AG04450 (cell line): Measurements from ENCODE around the gene MYNN. TPM values are rescaled to one million over a fixed set of nuclear protein-coding genes. Genes with fewer than 3 reads are reported as not detected.
"Not testable (repeated sequence)": the region's sequence is repeated elsewhere in the genome, so short reads cannot be mapped to it uniquely, and the experiment has no call there.

Source experiments
- CTCF ChIA-PET: fragments of 300-600, 350-600 bp; formaldehyde crosslinking; extraction: SDS; loops from one replicate; lab custom pipeline; 2022; ENCODE audit warnings: antibody characterized with exemption, inconsistent platforms; lab: Charles Lee
- POLR2A ChIA-PET: fragments of 350-600 bp; formaldehyde crosslinking; extraction: SDS; loops from one replicate; lab custom pipeline; 2021; ENCODE audit warnings: antibody characterized with exemption, inconsistent platforms; lab: Yijun Ruan, JAX
- DNase-seq: peaks from one replicate; pipeline ENCODE4 v3.0.0-alpha.2; 2011; ENCODE audit warnings: low read depth, low spot score
- H3K27ac ChIP-seq: one replicate; pipeline ENCODE4 v1.5.1; 2012; ENCODE audit warnings: low read depth, low read length, control low read depth
- H3K27me3 ChIP-seq: one replicate; pipeline ENCODE4 v1.6.0; 2012; ENCODE audit warnings: low read length; ENCODE audit not compliant: control insufficient read depth, insufficient read depth
- H3K4me3 ChIP-seq: 2 replicates; pipeline ENCODE4 v1.5.1; 2011; ENCODE audit warnings: mild to moderate bottlenecking, low read depth, low read length, control low read depth
- H3K9me3 ChIP-seq: 2 replicates; pipeline ENCODE4 v1.5.1; 2012; ENCODE audit warnings: low read length; ENCODE audit not compliant: control insufficient read depth, insufficient read depth
- polyA minus RNA-seq: library from RNA; depleted of rRNA, polyadenylated mRNA; stranded (reverse); fragments of >200 nt; gene quantifications from 2 replicates; pipeline ENCODE4 v1.2.3, GENCODE V29; 2011; rRNA and poly(A)+ RNA removed
- polyA plus RNA-seq: library from polyadenylated mRNA; depleted of rRNA; stranded (reverse); fragments of >200 nt; gene quantifications from 2 replicates; pipeline ENCODE4 v1.2.3, GENCODE V29; 2011; rRNA removed
- TF ChIP-seq, protein P1 (sequence below): IDR thresholded peaks from 2 replicates; pipeline ENCODE4 v1.5.1; 2011; ENCODE audit warnings: low read depth, low read length, control low read depth, inconsistent platforms

MYNN gene
- polyA plus RNA-seq (18.9 and 27.0 TPM in 2 replicates), polyA minus RNA-seq (13.1 and 22.5 TPM in 2 replicates)

- peaks cover 3% of the 10 kb centered on the region; the same call in 1 of the 2 replicates for H3K9me3 ChIP-seq
- H3K27ac ChIP-seq = peak within 1 kb of the TSS; percentile 98
- CTCF ChIA-PET = interaction anchor here (0.6 to 0.9 kb wide), 2 partner anchors 821 to 1986 kb away, joined by 3 read pairs; no protein-coding TSS in a partner anchor
- POLR2A ChIA-PET = interaction anchor here (0.6 to 1.8 kb wide), 4 partner anchors 9 to 63 kb away, joined by 3 to 5 read pairs (median 4); partner anchors contain the start of genes LRRC34 and LRRIQ4
- H3K4me3 ChIP-seq = peak within 1 kb of the TSS; percentile 96
- DNase-seq = peak; percentile 61
- H3K27me3 ChIP-seq = no peaks in the 10 kb centered on the region
- TF ChIP-seq, protein P1, sequence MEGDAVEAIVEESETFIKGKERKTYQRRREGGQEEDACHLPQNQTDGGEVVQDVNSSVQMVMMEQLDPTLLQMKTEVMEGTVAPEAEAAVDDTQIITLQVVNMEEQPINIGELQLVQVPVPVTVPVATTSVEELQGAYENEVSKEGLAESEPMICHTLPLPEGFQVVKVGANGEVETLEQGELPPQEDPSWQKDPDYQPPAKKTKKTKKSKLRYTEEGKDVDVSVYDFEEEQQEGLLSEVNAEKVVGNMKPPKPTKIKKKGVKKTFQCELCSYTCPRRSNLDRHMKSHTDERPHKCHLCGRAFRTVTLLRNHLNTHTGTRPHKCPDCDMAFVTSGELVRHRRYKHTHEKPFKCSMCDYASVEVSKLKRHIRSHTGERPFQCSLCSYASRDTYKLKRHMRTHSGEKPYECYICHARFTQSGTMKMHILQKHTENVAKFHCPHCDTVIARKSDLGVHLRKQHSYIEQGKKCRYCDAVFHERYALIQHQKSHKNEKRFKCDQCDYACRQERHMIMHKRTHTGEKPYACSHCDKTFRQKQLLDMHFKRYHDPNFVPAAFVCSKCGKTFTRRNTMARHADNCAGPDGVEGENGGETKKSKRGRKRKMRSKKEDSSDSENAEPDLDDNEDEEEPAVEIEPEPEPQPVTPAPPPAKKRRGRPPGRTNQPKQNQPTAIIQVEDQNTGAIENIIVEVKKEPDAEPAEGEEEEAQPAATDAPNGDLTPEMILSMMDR = no peak; the same call in 1 of the 2 replicates
These were observed at the start of gene MYNN for GRCh38 chr3:169772897-169773816. Gene MYNN, plus strand, starts transcription at chr3:169773396. Its CDS starts 900 bp downstream, at chr3:169774296.

DNA sequence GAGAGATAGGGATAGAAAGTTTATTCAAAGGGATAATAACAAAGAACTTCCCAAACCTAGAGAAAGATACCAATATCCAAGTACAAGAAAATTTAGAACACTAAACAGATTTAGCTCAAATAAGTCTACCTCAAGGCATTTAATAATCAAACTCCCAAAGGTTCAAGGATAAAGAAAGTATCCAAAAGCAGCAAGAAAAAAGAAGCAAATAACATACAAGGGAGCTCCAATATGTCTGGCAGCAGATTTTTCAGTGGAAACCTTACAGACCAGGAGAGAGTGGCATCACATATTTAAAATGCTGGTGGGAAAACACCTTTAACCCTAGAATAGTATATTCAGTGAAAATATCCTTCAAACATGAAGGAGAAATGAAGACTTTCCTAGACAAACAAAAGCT lies 41.3 kb upstream of the MYNN start:
- POLR2A ChIA-PET, H3K27ac ChIP-seq, CTCF ChIA-PET, H3K27me3 ChIP-seq, H3K9me3 ChIP-seq, H3K4me3 ChIP-seq, DNase-seq: not testable (repeated sequence)

DNA sequence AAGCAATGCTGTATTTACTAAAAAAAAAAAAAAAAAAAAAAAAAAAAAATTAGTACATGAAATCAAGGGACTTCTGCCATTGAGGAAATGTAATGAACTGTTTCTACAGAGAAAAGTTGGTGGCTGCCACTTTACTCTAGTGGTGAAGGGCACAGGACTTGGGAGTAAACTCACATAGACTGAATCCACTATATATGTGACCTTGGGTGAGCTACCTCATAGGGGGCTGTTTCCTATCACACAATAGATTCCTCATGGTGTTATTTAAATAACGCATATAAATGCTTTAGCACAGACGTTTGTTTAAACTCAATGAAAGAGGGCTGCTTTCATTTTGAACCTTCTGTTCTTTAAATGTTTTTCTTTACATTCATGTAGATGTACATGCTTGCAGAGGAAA lies 34.1 kb upstream of the MYNN start:
- ChIA-PET CTCF (interaction anchor here (0.7 kb wide), 1 partner anchor 70 kb away, joined by 6 read pairs; no protein-coding TSS in a partner anchor), POLR2A (no interaction called here)
- no peak overlapping the region for H3K4me3 ChIP-seq

GRCh38 chr3:169744366-169745054 lies 28.7 kb upstream of the MYNN start:
- DNase-seq = no peak

More for the DNA sequence above, 34.1 kb upstream of the MYNN start:
- no peak for DNase-seq
- Histone ChIP-seq H3K27ac (no peak overlapping the region), H3K27me3 (peaks cover 2% of the 10 kb centered on the region), H3K9me3 (no peaks in the 10 kb centered on the region)
- TF ChIP-seq, protein P1 = no peak

GRCh38 chr3:169746924-169747323 lies 26.3 kb upstream of the MYNN start:
- H3K9me3 ChIP-seq = no peaks in the 10 kb centered on the region
- POLR2A ChIA-PET = no interaction called here
- TF ChIP-seq, protein P1 = no peak
- H3K4me3 ChIP-seq = no peak overlapping the region
- H3K27me3 ChIP-seq = peaks cover 6% of the 10 kb centered on the region
- CTCF ChIA-PET = interaction anchor here (1.6 to 4.0 kb wide), 2 partner anchors 78 to 882 kb away, joined by 4 to 39 read pairs; no protein-coding TSS in a partner anchor
- no peak overlapping the region for H3K27ac ChIP-seq
- no peak for DNase-seq

More at GRCh38 chr3:169744366-169745054, 28.7 kb upstream of the MYNN start:
- POLR2A ChIA-PET = interaction anchor here (0.7 kb wide), 1 partner anchor 251 kb away, joined by 4 read pairs; no protein-coding TSS in a partner anchor
- Histone ChIP-seq H3K4me3 (no peak overlapping the region), H3K27me3 (peaks cover 6% of the 10 kb centered on the region), H3K27ac (no peak overlapping the region), H3K9me3 (no peaks in the 10 kb centered on the region)
- CTCF ChIA-PET = interaction anchor here (0.6 to 4.0 kb wide), 9 partner anchors 13 to 916 kb away, joined by 3 to 39 read pairs (median 6); no protein-coding TSS in a partner anchor
- TF ChIP-seq, protein P1 = peak; percentile 47
